ENCODE results near the gene LYSMD4.
A peak's percentile ranks its signal among the peaks of the same experiment; 100 is the strongest.

The LYSMD4 gene

GRCh38 chr15:99706557-99707303 lies 26.5 kb downstream of the LYSMD4 start:
- Mint-ChIP-seq H3K36me3 (ENCODE audit: low read depth) (peaks cover 59% of the 10 kb centered on the region), H3K27ac (no peak overlapping the region), H3K27me3 (no peaks in the 10 kb centered on the region), H3K4me1 (ENCODE audit: low read depth) (peaks cover 18% of the 10 kb centered on the region), H3K4me3 (no peak overlapping the region), H3K9me3 (no peaks in the 10 kb centered on the region)
- intact Hi-C loops (cut with micrococcal nuclease) = no loop called here

- intact Hi-C loops (cut with micrococcal nuclease) = loop anchor here (1.0 to 5.0 kb wide), 3 partner anchors 297 to 430 kb away; no protein-coding TSS in a partner anchor
- H3K9me3 Mint-ChIP-seq = no peaks in the 10 kb centered on the region
- H3K27me3 Mint-ChIP-seq = no peaks in the 10 kb centered on the region
- peaks cover 46% of the 10 kb centered on the region for H3K36me3 Mint-ChIP-seq (ENCODE audit: low read depth)
- H3K27ac Mint-ChIP-seq = no peak overlapping the region
- no peak overlapping the region for H3K4me3 Mint-ChIP-seq
- H3K4me1 Mint-ChIP-seq (ENCODE audit: low read depth) = peaks cover 18% of the 10 kb centered on the region
Observed at GRCh38 chr15:99704444-99704838, 28.8 kb downstream of the LYSMD4 start.

- H3K4me1 Mint-ChIP-seq (ENCODE audit: low read depth) = peaks cover 16% of the 10 kb centered on the region
Observed at GRCh38 chr15:99703603-99704443, 29.4 kb downstream of the LYSMD4 start.

GRCh38 chr15:99702895-99703602 lies 30.2 kb downstream of the LYSMD4 start:
- peaks cover 40% of the 10 kb centered on the region for H3K36me3 Mint-ChIP-seq (ENCODE audit: low read depth)
- H3K27ac Mint-ChIP-seq = peak overlapping the region; percentile 57
- intact Hi-C loops (cut with micrococcal nuclease) = loop anchor here (5.0 kb wide), 1 partner anchor 296 kb away; no protein-coding TSS in a partner anchor
- no peak overlapping the region for H3K4me3 Mint-ChIP-seq
- peaks cover 10% of the 10 kb centered on the region for H3K4me1 Mint-ChIP-seq (ENCODE audit: low read depth)
- H3K27me3 Mint-ChIP-seq = no peaks in the 10 kb centered on the region
- H3K9me3 Mint-ChIP-seq = no peaks in the 10 kb centered on the region

More at GRCh38 chr15:99703603-99704443, 29.4 kb downstream of the LYSMD4 start:
- H3K27me3 Mint-ChIP-seq = no peaks in the 10 kb centered on the region
- H3K36me3 Mint-ChIP-seq (ENCODE audit: low read depth) = peaks cover 45% of the 10 kb centered on the region
- H3K4me3 Mint-ChIP-seq = no peak overlapping the region
- intact Hi-C loops (cut with micrococcal nuclease) = loop anchor here (1.0 to 5.0 kb wide), 3 partner anchors 297 to 430 kb away; no protein-coding TSS in a partner anchor
- no peaks in the 10 kb centered on the region for H3K9me3 Mint-ChIP-seq
- H3K27ac Mint-ChIP-seq = no peak overlapping the region

- no peaks in the 10 kb centered on the region for H3K9me3 Mint-ChIP-seq
- H3K36me3 Mint-ChIP-seq (ENCODE audit: low read depth) = peaks cover 80% of the 10 kb centered on the region
- no peaks in the 10 kb centered on the region for H3K27me3 Mint-ChIP-seq
- H3K4me3 Mint-ChIP-seq = no peak overlapping the region
- intact Hi-C loops (cut with micrococcal nuclease) = no loop called here
- H3K27ac Mint-ChIP-seq = no peak overlapping the region
- H3K4me1 Mint-ChIP-seq (ENCODE audit: low read depth) = no peaks in the 10 kb centered on the region
Observed at GRCh38 chr15:99696096-99696495, 37.1 kb downstream of the LYSMD4 start.

GRCh38 chr15:99692825-99693224 lies 40.4 kb downstream of the LYSMD4 start:
- H3K9me3 Mint-ChIP-seq = no peaks in the 10 kb centered on the region
- peaks cover 94% of the 10 kb centered on the region for H3K36me3 Mint-ChIP-seq (ENCODE audit: low read depth)
- H3K27me3 Mint-ChIP-seq = no peaks in the 10 kb centered on the region
- no peak overlapping the region for H3K27ac Mint-ChIP-seq
- intact Hi-C loops (cut with micrococcal nuclease) = no loop called here
- no peak overlapping the region for H3K4me3 Mint-ChIP-seq
- no peaks in the 10 kb centered on the region for H3K4me1 Mint-ChIP-seq (ENCODE audit: low read depth)

GRCh38 chr15:99686290-99686689 lies 46.9 kb downstream of the LYSMD4 start:
- Mint-ChIP-seq H3K27me3 (no peaks in the 10 kb centered on the region), H3K4me1 (ENCODE audit: low read depth) (no peaks in the 10 kb centered on the region), H3K36me3 (ENCODE audit: low read depth) (peaks cover 96% of the 10 kb centered on the region)

GRCh38 chr15:99683000-99683670 lies 50.1 kb downstream of the LYSMD4 start:
- Mint-ChIP-seq H3K4me1 (ENCODE audit: low read depth) (no peaks in the 10 kb centered on the region), H3K4me3 (no peak overlapping the region), H3K9me3 (peaks cover 33% of the 10 kb centered on the region), H3K36me3 (ENCODE audit: low read depth) (peaks cover 90% of the 10 kb centered on the region), H3K27ac (no peak overlapping the region), H3K27me3 (no peaks in the 10 kb centered on the region)
- intact Hi-C loops (cut with micrococcal nuclease) = no loop called here

More at GRCh38 chr15:99686290-99686689, 46.9 kb downstream of the LYSMD4 start:
- Mint-ChIP-seq H3K4me3 (no peak overlapping the region), H3K27ac (no peak overlapping the region), H3K9me3 (peaks cover 33% of the 10 kb centered on the region)
- intact Hi-C loops (cut with micrococcal nuclease) = no loop called here

GRCh38 chr15:99682455-99682854 lies 50.8 kb downstream of the LYSMD4 start:
- no peaks in the 10 kb centered on the region for H3K4me1 Mint-ChIP-seq (ENCODE audit: low read depth)
- intact Hi-C loops (cut with micrococcal nuclease) = no loop called here
- H3K9me3 Mint-ChIP-seq = peaks cover 33% of the 10 kb centered on the region
- no peak overlapping the region for H3K27ac Mint-ChIP-seq
- H3K27me3 Mint-ChIP-seq = no peaks in the 10 kb centered on the region
- H3K36me3 Mint-ChIP-seq (ENCODE audit: low read depth) = peaks cover 87% of the 10 kb centered on the region
- no peak overlapping the region for H3K4me3 Mint-ChIP-seq

- Mint-ChIP-seq H3K9me3 (peaks cover 33% of the 10 kb centered on the region), H3K4me3 (no peak overlapping the region), H3K27me3 (no peaks in the 10 kb centered on the region), H3K27ac (no peak overlapping the region), H3K4me1 (ENCODE audit: low read depth) (no peaks in the 10 kb centered on the region), H3K36me3 (ENCODE audit: low read depth) (peaks cover 87% of the 10 kb centered on the region)
- intact Hi-C loops (cut with micrococcal nuclease) = no loop called here
Observed at GRCh38 chr15:99681990-99682389, 51.2 kb downstream of the LYSMD4 start.

GRCh38 chr15:99680276-99680675 lies 53.0 kb downstream of the LYSMD4 start:
- Mint-ChIP-seq H3K27ac (no peak overlapping the region), H3K36me3 (ENCODE audit: low read depth) (peaks cover 87% of the 10 kb centered on the region), H3K27me3 (no peaks in the 10 kb centered on the region), H3K4me1 (ENCODE audit: low read depth) (no peaks in the 10 kb centered on the region), H3K9me3 (peaks cover 19% of the 10 kb centered on the region), H3K4me3 (no peak overlapping the region)
- intact Hi-C loops (cut with micrococcal nuclease) = no loop called here

GRCh38 chr15:99677540-99678134 lies 55.6 kb downstream of the LYSMD4 start:
- Mint-ChIP-seq H3K9me3 (no peaks in the 10 kb centered on the region), H3K4me1 (ENCODE audit: low read depth) (no peaks in the 10 kb centered on the region), H3K27ac (no peak overlapping the region), H3K36me3 (ENCODE audit: low read depth) (peaks cover 81% of the 10 kb centered on the region), H3K4me3 (no peak overlapping the region), H3K27me3 (no peaks in the 10 kb centered on the region)
- intact Hi-C loops (cut with micrococcal nuclease) = no loop called here

All from dendritic cell treated with granulocyte-macrophage colony-stimulating factor and Interleukin-4, amounts not matched to agents 40 ng/mL and 50 ng/mL, for 4 days (primary cell).